Measurements from ENCODE around the gene ACSBG1. TPM values are rescaled to one million over a fixed set of nuclear protein-coding genes. Genes with fewer than 3 reads are reported as not detected.
A peak's percentile ranks its signal among the peaks of the same experiment; 100 is the strongest.

Gene ACSBG1
- total RNA-seq, 1 donor from 2014 or later: 0.83 TPM

DNA sequence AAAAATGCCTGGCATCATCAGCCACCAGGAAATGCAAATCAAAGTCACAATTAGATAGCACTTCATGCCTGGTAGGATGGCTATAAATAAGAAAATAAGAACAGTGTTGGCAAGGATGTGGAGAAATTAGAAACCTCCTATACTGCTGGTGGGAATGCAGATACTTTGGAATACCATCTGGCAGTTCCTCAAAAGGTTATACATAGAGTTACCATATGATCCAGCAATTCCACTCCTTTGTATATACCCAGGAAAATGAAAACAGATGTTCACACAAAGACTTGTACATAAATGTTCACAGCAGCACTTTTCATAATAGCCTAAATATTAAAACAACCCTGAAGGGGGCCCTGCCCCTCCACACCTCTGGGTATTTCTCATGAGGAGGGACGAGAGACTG, 13.7 kb downstream of the ACSBG1 start:
- DNase-seq (ENCODE audit: low spot score): no peak

DNA sequence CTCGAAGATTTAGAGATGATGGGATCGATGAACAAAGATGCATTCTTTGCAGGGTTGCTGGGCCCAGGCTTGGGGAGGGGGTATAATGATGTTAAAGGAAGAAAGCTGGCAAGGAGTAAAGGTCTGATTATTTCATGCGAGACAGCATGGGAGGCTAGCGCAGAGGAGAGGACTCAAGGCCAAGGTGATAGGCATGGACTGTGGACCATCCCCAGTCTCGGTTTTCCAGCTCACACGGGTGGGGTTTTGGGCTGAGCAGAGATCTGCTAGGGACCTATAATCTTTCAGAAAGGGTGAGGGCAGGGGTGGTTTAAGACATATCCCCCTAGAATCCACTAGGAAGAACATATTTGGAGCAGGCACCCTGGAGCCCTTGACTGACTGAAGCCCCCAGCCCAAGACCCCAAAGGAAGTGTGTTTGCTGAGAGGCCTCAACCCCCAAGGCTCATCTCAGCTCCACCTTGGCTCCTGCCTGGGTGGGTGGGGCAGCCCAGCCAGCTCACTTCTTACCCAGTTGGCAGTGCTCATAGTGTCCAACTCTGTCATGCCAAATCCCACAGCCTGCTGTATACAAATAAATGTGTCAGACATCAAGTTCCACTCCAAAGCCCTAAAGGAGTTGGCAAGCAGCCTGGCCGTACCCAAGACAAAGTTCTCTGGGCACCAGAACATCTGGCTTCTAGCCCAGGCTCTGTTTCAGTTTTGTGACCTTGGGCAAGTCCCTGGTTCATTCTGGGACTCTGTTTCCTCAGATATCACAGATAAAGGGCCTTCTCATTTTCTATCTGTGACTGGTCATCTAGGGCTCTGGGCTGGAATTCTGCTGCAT, 17.9 kb downstream of the ACSBG1 start:
- DNase-seq (ENCODE audit: low spot score): peak; percentile 95

DNA sequence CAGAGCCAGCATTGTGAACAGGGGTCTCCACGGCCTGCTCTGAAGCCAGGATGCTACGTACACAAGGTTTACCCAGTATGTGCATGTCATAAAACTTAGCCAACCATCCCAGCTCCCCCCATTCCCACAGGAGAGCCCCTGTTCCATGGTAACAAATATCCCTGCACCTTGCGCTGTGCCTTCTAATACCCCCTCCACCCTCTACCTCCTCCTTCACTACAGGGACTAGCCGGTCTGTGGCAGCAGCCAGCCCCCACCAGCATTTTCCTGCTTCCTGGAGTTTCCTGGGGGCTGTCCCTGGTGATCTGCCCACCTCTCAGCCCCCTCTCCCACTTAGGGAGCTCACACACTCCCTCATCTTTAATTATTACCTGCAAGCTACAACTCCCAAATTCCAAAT, 20.4 kb downstream of the ACSBG1 start:
- no peak for DNase-seq (ENCODE audit: low spot score)

DNA sequence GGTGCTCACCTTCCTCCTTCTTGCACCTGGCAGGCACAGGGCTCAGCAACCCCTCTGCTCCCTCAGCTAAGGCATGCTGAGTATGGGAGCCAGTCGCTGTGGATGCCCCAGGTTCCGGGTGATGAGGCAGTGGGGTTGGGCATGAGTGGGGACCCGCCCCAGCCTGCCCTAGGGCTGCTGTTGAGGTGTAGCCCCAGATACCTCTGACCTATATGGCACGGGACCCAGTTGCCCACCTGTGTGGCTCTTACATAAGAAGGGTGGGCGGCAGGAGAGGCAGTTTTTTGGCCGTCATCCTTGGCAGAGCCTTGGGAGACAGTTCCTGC, 21.0 kb downstream of the ACSBG1 start:
- DNase-seq (ENCODE audit: low spot score): no peak

DNA sequence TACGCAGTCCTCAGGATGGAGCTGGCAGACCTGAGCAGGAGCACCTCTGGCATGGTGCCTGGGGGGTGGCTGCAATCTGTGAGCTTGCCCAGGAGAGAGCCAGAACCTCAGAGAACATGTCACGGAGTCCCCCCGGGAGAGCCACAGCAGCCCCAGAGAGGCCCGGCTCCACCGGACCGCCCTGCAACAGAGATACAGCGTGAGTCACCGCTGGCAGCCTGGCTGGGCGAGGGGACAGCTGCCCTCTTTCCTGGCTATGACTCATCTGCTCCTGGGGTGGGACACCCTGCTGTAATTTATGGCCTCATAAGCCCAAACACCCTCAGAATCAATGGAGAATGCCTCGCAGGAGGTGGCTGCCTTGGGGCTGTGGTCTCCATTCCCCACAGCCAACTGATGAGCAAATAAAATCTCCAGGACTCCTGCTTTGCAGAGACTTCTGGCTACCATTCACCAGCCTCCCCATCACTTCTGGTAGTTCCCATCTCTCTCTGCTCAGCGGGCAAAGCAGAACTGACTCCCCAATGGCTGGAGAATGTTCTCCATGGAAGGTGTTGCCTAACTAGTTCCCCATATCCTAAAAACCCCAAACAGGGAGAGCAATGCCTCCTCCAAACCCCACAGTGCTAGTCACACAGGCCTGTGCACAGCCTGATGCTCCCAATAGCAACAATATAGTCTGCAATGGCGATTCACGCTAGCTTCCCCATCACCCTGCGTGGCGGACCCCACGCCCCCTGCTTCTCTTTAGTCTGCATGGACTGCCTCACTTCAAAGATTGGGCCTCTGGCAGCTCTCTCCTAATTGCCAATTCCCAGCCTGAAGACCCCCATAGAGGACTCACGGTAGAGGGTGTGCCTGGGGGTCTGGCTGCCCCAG, 21.6 kb downstream of the ACSBG1 start:
- DNase-seq (ENCODE audit: low spot score): peak; percentile 68

DNA sequence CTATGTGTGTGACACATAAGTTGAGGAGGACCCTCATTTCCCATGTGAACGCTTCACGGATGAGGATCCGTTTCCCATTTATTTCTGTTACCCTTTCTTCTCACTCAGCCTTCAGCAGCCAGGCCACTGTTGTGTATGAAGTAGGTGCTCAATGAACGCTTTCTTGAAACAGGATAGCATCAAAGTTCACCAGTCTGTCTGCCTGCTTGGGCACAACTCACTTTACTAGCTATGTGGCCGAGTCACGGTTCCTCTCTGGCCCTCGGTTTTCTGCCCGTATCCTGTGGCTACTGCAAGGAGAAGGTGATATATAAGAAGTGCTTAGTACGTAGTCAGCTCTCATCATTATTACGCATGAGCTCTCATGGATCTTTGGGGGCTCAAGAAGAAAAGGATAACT, 22.4 kb downstream of the ACSBG1 start:
- DNase-seq (ENCODE audit: low spot score): no peak

DNA sequence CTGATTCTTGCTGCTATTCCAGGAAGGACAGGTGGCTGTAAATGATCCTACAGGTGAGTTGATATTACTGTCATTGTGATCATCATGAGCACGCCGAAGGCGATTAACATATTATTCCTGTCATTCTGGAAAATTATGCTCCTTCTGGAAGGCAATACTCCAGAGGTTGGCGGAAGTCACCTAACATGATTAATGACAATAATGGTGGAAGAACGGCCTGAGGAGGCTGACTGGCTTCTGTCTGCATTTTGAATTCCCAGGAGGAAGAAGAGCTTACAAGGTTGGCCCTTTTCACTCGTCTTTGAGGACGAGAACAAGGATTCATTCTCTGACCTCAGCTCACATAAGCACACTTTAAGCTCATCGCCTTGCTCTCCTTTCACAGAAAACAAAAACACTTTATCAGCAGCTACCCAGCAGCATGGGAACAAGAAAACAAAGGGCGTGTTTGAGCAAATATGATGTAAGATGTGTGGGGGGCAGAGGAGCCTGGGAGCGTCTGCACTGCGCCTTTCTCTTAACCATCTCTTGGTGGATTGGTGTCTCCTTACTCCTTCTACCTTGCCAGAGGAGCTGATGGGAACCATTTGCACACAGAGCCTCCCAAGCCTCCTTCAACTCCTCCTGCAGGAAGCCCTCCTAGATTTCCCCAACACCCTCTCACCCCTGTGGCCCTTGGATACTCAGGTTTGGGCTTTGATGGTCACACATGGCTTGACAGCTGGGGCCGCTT, 23.0 kb downstream of the ACSBG1 start:
- DNase-seq (ENCODE audit: low spot score): no peak

DNA sequence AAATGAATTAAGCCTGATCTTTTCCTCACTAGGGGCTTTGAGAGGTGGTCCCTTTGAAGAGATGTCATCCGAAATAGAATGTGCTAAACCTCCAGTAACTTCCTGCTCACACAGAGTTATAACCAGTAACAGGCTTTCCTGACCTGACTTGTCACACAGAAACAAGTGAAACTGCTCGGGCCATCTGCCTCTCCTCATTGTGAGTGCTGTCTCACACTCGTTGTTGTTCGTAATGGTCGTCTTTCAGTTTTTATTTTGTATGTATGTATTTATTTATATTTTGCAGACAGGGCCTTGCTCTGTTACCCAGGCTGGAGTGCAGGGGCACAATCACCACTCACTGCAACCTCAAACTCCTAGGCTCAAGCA, 24.0 kb downstream of the ACSBG1 start:
- no peak for DNase-seq (ENCODE audit: low spot score)

DNA sequence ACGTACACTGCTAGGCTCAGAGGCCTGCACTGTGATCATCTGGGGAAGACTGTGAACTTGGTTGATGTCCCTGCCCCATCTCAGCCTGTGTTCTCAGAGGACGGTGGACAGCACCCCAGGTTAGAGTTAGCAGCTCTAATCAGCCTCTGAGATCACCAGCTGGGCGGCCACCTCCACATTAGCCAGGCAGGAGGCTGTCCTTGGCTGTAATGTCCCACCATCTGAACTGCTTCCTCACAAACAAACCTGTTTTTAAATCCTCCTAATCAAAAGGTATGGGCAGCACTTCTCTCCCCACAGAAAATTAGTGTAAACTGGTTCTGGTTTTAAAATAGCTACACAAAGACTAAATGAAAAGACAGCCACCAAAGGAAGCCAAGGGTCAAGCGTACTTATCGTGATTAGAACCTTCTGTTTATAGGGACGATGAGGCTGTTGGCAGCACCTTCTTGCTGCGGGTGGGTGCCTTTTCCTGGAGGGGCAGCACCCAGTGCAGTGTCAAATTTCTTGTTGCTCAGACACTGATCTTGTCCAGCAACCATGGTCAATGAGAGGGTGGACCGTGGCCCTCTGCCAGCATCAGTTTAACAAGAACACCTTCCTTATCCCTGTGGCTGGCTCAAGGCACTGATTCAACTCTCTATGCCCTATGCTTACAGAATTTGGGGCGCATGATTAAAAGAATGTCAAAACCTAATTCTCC, 24.6 kb downstream of the ACSBG1 start:
- DNase-seq (ENCODE audit: low spot score): peak; percentile 78

DNA sequence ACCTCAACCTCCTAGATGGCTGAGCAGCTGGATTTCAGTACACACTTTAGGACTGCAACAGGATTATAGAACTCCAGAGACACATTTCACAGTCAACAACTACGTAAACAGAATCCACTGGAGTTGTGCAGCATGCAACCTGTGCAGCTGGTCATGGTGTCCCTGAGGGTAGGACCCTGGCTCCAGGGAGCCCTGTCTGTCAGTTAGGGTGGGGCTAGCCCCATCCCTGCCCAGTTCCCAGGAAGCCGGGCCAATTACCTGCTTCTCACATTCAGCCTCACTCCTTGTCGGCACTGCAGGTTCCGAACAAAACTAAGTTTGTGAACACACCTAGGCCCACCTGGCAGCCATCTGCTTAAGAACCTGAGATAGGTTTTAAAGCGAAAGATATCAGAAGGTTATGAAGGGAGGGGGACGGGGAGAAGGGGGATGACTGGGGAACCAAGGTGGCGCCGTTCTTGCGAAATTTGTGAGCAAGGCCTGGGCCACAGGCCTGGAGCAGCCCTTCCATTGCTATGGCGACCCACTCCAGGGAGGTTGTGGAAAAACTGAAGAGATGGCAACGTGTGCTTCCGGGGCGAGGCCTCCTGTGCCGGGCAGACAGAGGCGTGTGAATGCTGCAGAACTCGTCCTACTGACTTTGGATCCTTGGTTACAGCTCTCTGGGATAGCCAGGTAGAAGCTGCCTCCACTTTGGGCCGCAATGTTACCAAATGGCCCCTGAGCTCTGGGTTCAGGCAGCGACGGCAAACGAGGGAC, 25.3 kb downstream of the ACSBG1 start:
- DNase-seq (ENCODE audit: low spot score): peak; percentile 36

DNA sequence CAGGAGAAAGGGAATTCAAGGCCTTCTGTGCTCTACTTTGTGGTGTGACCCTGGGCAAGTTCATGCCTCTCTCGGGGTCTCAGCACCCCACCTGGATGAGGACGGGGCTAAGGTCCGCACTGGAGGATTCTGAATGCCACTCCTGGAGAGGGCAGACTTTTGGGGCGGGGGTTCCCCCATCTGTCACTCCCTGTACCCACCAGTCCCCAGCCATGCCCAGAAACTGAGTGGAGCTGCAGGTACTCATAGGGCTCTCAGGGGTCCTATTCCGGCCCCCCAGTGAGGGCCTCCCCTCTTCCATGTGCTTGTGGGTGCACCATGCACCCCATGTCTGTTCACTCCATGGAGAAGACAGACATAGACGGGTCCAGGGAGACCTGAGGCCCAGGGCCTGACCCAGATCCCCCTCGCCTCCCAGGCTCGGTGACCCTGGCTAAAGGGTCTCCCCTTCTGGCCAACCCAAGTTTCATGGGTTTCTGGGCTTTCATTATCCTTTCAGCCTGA, 26.0 kb downstream of the ACSBG1 start:
- peak; percentile 6 for DNase-seq (ENCODE audit: low spot score)

DNA sequence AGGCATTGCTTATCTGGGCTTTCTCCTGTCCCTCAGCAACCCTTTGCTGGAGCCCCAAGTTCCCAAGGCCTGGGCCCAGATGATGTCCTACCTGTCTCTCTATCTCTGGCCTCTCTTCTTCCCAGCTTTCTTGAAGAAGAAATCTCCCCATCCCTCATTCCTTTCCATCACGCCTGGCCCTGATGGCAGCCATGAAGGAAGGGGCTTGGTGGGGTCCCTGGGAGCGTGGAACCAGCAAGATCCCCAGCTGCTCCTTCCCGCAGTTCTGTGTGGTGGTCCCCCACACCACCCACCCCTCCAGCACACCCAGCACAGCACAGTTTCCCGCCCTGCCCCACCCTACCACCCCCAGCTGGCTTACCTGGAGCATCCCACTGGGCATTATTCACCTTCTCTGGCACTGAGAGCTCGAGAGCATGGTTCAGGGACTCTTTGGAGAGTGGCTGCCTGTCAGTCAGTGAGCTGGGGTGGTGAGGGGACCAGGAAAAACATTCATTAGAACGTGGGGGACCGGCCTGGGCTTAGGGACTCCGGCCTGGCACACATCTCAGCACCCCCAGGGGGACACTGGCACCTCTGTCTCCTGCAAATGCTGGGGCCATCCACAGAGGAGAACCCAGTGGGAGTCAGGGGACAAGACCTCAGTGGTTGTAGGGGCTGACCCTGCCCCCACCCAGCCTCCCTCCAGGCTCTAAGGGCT, 26.6 kb downstream of the ACSBG1 start:
- peak; percentile 9 for DNase-seq (ENCODE audit: low spot score)

DNA sequence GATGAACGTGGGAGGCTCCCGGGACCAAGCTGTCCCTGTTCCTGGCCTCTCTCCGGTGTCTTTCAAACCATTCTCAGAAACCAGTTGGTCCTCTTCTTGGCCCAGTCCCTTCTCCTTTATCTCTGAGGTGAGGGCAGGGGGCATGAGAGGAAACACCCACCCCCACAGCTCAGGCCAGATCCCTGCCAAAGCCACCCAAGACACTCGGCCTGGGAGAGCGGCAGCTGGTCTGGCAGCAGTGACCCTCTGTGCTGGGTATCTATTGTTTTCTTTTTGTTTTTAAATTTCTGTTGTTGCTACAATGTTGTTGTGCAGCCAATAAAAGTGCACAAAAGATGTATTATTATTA, 27.3 kb downstream of the ACSBG1 start:
- no peak for DNase-seq (ENCODE audit: low spot score)

DNA sequence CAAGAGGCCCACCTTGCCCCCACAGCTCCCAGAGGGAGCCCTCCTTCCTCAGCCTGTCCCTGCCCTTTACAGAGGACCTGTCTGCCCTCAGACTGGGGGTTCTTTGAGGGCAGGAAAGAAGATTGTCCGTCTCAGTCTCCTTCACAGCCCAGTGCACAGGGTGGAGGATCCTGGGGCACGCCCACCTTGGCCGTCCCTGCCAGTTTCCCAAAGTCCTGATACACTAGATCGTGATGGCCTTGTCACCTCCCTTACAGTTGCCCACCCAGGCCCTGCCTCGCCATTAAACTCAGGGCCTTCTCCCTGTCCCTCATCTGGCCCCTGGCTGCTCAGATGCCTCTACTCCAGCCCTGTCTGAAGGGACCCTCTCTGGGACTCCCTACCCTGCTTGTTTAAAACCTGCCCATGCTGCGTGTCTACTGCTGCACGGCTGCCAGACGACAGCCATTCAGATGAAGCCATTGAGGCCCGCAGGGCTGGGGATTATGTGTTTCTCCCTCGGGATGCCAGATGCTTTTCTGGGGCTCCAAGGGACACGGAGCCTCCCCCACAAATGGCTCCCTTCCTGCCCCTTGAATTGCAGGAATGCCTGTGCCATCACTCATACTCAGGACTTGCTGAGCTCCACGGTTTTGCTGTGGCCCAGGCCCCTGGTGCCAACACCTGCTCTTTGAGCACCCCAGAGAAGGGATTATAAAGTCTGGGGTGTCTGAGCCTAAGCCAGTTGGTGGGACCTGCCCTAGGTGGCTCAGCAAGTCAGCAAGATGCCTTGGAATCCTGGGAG, 27.8 kb downstream of the ACSBG1 start:
- DNase-seq (ENCODE audit: low spot score): peak; percentile 7

DNA sequence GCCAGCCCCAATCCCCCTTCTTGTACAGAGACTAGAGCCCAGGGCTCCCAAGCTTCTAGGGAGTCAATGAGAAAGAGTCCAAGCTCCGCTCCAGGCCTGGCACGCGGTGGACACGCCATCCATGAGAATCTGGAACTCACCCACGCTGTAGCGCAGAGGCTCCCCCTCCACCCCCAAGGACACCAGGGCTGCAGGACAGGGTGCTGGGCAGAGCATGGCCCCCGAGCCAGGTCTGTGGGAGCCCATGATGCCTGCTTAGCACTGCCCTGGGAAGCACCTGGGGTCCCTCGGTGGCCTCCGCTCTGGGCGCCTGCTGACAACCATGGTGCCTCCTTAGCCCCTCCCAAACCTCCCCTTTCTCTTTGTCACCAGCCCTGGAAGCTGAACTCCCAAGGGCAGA, 28.5 kb downstream of the ACSBG1 start:
- peak; percentile 8 for DNase-seq (ENCODE audit: low spot score)

DNA sequence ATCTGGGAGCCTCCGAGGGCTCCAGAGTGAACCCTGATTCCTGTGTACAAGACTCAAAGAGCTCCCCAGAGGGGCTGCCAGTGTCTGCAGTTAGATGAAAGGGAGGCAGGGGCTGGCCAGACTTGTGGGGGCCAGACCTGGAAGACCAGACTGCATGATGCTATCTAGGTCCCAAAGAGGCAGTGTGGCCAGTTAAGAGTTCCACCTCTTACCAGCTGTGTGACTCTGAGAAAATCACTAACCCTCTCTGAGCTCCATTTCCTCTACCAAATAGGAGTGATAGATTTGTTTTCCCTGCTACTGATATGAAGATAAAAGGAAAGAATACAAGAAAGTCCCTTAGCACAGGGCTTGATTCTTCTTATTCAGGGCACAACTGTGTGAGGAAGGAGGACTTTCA, 29.0 kb downstream of the ACSBG1 start:
- DNase-seq (ENCODE audit: low spot score): no peak

DNA sequence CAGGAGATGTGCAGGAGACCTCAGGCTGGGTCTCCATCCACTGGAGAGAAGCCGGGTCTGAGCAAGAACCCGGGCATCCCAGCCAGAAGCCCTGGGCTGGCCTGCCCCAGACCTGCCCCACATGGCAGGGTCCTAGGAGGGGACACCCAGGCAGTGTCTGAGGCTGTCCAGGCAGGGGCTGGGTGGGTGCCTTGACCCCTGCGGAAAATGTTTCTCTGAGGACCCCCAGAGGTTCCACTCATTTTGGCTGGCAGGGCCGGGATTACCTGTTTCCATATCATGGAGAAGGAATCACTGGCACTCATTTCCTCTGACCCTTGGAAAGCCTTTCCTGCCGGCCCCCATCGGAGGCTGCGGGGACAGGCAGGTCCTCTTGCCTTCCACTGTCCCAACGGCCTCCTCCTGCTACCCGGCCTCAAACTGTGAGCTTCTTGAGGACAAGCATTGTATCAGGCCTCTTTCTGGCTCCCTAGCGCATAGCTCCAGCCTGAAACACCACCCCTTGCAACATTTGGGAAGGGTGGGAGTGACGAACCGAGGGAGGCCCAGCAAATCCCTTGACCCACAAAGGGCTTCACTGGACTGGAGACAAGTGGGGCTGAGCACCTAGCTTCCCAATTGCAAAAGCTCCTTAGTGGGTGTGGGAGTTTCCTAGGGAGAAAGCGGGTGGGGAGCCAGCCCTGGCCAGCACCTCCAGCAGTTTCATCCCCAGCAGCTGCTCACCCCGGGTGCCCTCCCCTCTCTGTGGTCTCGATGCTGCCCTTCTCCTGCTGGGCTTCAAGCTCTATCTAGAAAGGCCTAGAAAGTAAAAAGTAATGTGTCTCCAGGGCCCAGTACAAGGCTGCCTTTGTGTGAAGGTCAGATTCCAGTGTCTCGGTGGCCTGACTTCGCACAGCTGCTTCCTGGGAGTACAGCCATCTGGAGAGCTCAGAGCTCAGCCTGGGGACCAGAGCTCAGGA, 29.7 kb downstream of the ACSBG1 start:
- peak; percentile 10 for DNase-seq (ENCODE audit: low spot score)

Measured in mucosa of gallbladder (tissue), 1 donor.